MM.1S (cell line): ENCODE results near the gene SOD1.

Experiments
- CTCF ChIP-seq: fragments of 300-600 bp; sonication (generic); IDR thresholded peaks from 2 replicates; pipeline ENCODE4 v1.5.1; 2016; ENCODE audit warnings: antibody characterized with exemption, low read length, mixed read lengths
- EZH2 ChIP-seq: fragments of 300-600 bp; sonication (generic); optimal IDR thresholded peaks from 2 replicates; pipeline ENCODE3; 2017; ENCODE audit warnings: low read depth, mild to moderate bottlenecking, antibody characterized with exemption, low read length, mixed read lengths
- EZH2phosphoT487 ChIP-seq: fragments of 300-600 bp; sonication (generic); IDR thresholded peaks from 2 replicates; pipeline ENCODE4 v1.6.1; 2018; ENCODE audit warnings: antibody characterized with exemption, low read length

- TF ChIP-seq CTCF (peak; percentile 10; the same call in 1 of the 2 replicates), EZH2 (no peak), EZH2phosphoT487 (no peak)
Measured at GRCh38 chr21:31683029-31683428, 23.5 kb downstream of the SOD1 start.
